HepG2 (cell line): ENCODE results near the gene TAF1C. TPM values are rescaled to one million over a fixed set of nuclear protein-coding genes. Genes with fewer than 3 reads are reported as not detected.

ENCODE experiments used
- ATF1 ChIP-seq: IDR thresholded peaks from 2 replicates; pipeline ENCODE4 v1.6.1; 2016; ENCODE audit warnings: mild to moderate bottlenecking, control low read depth
- GATAD2A ChIP-seq: IDR thresholded peaks from 2 replicates; pipeline ENCODE4 v1.6.1; 2016
- NR2C2 ChIP-seq: sonication (generic); formaldehyde crosslinking; IDR thresholded peaks from 2 replicates; pipeline ENCODE4 v1.4.0; 2020; ENCODE audit warnings: missing genetic modification reagents, mild to moderate bottlenecking, moderate library complexity, borderline replicate concordance
- RARA ChIP-seq: IDR thresholded peaks from 2 replicates; pipeline ENCODE4 v1.6.1; 2016; ENCODE audit warnings: missing genetic modification reagents, missing compliant biosample characterization
- RARG ChIP-seq: sonication (generic); formaldehyde crosslinking; IDR thresholded peaks from 2 replicates; pipeline ENCODE4 v1.4.0; 2020; ENCODE audit warnings: low read depth, mild to moderate bottlenecking, missing genetic modification reagents
- SMARCC2 ChIP-seq: fragments of 450-650 bp; IDR thresholded peaks from 2 replicates; pipeline ENCODE4 v1.6.1; 2017; ENCODE audit warnings: antibody characterized with exemption, mild to moderate bottlenecking
- TBX3 ChIP-seq: fragments of 450-650 bp; IDR thresholded peaks from 2 replicates; pipeline ENCODE4 v1.6.1; 2017; ENCODE audit warnings: antibody characterized with exemption, mild to moderate bottlenecking, inconsistent platforms, borderline replicate concordance
- ZBTB38 ChIP-seq: sonication (generic); formaldehyde crosslinking; IDR thresholded peaks from 2 replicates; pipeline ENCODE4 v1.5.1; 2020; ENCODE audit warnings: mild to moderate bottlenecking, missing genetic modification reagents
- ZKSCAN5 ChIP-seq: sonication (generic); formaldehyde crosslinking; IDR thresholded peaks from 2 replicates; pipeline ENCODE4 v1.5.1; 2020; ENCODE audit warnings: mild to moderate bottlenecking, missing genetic modification reagents
- ZNF331 ChIP-seq: sonication (generic); formaldehyde crosslinking; IDR thresholded peaks from 2 replicates; pipeline ENCODE4 v1.4.0; 2020; ENCODE audit warnings: missing genetic modification reagents
- ZNF557 ChIP-seq: sonication (generic); formaldehyde crosslinking; IDR thresholded peaks from 2 replicates; pipeline ENCODE4 v1.4.0; 2020; ENCODE audit warnings: missing genetic modification reagents
- ZNF607 ChIP-seq: sonication (generic); formaldehyde crosslinking; IDR thresholded peaks from 2 replicates; pipeline ENCODE4 v1.5.1; 2020; ENCODE audit warnings: missing genetic modification reagents, mild to moderate bottlenecking, borderline replicate concordance
- ZNF629 ChIP-seq: sonication (generic); formaldehyde crosslinking; conservative IDR thresholded peaks from 2 replicates; pipeline ENCODE4 v1.5.0; 2020; ENCODE audit warnings: missing genetic modification reagents
- polyA plus RNA-seq, 8 experiments: library from polyadenylated mRNA; depleted of rRNA in 3 of 8; stranded (reverse) in 7 of 8; unstranded in 1 of 8; fragments of >200 nt; fragmentation: Illumina TruSeq in 4 of 8; extraction: Trizol in 4 of 8; gene quantifications; 2 replicates each; pipeline versions ENCODE4 v1.2.1 to v1.2.3, GENCODE V29; 2011 to 2016; ENCODE audit warnings: low read depth in 4 of 8, missing spikeins in 1 of 8, mixed read lengths in 1 of 8; ENCODE audit not compliant: insufficient read depth in 1 of 8
- total RNA-seq, 5 experiments: library from RNA; depleted of rRNA; stranded (reverse); fragments of >200 nt; fragmentation: Illumina TruSeq; extraction: Trizol; gene quantifications; 2 replicates each; pipeline ENCODE4 v1.2.3, GENCODE V29; 2016; ENCODE audit warnings: low read depth in 1 of 5
- TF ChIP-seq, protein P1 (sequence below): sonication (generic); formaldehyde crosslinking; IDR thresholded peaks from 2 replicates; pipeline ENCODE4 v1.5.1; 2020; ENCODE audit warnings: mild to moderate bottlenecking, missing genetic modification reagents, moderate library complexity
- TF ChIP-seq, protein P2 (sequence below): sonication (generic); formaldehyde crosslinking; conservative IDR thresholded peaks from 2 replicates; pipeline ENCODE4 v1.8.1; 2023; ENCODE audit warnings: missing genetic modification reagents
- TF ChIP-seq, protein P3 (sequence below): sonication (generic); formaldehyde crosslinking; conservative IDR thresholded peaks from 2 replicates; pipeline ENCODE4 v1.4.0; 2020; ENCODE audit warnings: missing genetic modification reagents
- TF ChIP-seq, protein P4 (sequence below): IDR thresholded peaks from 2 replicates; pipeline ENCODE4 v1.6.1; 2016; ENCODE audit warnings: low read depth, control low read depth
- TF ChIP-seq, protein P5 (sequence below), 2 experiments: sonication (generic) in 1 of 2; formaldehyde crosslinking in 1 of 2; IDR thresholded peaks; 2 replicates each; pipeline versions ENCODE4 v1.4.0 to v1.6.1; 2016 to 2020; ENCODE audit warnings: borderline replicate concordance in 1 of 2, low read depth in 1 of 2, mild to moderate bottlenecking in 1 of 2, missing genetic modification reagents in 1 of 2

TAF1C gene
- total and polyA plus RNA-seq, 2 of the 13 experiments (the other 11 are each of a cell fraction or from before 2014, with no cell fraction given): 15.6 to 20.8 TPM

DNA sequence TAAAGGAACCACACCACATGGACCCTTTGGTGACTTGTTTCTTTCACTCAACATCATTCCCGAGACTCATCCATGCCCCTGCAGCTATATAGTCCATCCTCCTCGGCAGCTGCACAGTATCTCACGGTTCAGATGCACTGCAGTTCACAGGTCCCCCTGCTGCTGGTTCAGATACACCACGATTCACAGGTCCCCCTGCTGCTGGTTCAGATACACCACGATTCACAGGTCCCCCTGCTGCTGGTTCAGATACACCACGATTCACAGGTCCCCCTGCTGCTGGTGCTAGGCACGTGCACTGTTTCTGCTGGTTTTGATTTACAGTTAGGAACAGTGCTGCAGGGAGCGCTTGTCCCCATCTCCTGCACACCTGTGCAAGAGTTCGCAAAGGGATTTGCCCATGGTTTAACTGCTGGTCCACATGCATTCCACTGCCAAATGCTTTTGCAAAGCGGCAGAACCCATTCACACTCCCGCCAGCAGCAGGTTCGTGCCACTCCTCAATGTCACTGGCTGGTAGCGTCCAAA, 45.6 kb downstream of the TAF1C start (continued):
- TF ChIP-seq, protein P1, sequence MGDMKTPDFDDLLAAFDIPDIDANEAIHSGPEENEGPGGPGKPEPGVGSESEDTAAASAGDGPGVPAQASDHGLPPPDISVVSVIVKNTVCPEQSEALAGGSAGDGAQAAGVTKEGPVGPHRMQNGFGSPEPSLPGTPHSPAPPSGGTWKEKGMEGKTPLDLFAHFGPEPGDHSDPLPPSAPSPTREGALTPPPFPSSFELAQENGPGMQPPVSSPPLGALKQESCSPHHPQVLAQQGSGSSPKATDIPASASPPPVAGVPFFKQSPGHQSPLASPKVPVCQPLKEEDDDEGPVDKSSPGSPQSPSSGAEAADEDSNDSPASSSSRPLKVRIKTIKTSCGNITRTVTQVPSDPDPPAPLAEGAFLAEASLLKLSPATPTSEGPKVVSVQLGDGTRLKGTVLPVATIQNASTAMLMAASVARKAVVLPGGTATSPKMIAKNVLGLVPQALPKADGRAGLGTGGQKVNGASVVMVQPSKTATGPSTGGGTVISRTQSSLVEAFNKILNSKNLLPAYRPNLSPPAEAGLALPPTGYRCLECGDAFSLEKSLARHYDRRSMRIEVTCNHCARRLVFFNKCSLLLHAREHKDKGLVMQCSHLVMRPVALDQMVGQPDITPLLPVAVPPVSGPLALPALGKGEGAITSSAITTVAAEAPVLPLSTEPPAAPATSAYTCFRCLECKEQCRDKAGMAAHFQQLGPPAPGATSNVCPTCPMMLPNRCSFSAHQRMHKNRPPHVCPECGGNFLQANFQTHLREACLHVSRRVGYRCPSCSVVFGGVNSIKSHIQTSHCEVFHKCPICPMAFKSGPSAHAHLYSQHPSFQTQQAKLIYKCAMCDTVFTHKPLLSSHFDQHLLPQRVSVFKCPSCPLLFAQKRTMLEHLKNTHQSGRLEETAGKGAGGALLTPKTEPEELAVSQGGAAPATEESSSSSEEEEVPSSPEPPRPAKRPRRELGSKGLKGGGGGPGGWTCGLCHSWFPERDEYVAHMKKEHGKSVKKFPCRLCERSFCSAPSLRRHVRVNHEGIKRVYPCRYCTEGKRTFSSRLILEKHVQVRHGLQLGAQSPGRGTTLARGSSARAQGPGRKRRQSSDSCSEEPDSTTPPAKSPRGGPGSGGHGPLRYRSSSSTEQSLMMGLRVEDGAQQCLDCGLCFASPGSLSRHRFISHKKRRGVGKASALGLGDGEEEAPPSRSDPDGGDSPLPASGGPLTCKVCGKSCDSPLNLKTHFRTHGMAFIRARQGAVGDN (CRISPR knock-in tag): peak; percentile 64
- TF ChIP-seq, protein P2, sequence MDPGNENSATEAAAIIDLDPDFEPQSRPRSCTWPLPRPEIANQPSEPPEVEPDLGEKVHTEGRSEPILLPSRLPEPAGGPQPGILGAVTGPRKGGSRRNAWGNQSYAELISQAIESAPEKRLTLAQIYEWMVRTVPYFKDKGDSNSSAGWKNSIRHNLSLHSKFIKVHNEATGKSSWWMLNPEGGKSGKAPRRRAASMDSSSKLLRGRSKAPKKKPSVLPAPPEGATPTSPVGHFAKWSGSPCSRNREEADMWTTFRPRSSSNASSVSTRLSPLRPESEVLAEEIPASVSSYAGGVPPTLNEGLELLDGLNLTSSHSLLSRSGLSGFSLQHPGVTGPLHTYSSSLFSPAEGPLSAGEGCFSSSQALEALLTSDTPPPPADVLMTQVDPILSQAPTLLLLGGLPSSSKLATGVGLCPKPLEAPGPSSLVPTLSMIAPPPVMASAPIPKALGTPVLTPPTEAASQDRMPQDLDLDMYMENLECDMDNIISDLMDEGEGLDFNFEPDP: no peak
- TF ChIP-seq TBX3 (peak; percentile 18; the same call in 1 of the 2 replicates), ZKSCAN5 (CRISPR knock-in tag) (no peak), RARA (CRISPR knock-in tag) (no peak), ZNF629 (CRISPR knock-in tag) (no peak), ZBTB38 (CRISPR knock-in tag) (peak; percentile 59), NR2C2 (CRISPR knock-in tag) (no peak), GATAD2A (CRISPR knock-in tag) (no peak), ZNF557 (CRISPR knock-in tag) (no peak), ZNF607 (CRISPR knock-in tag) (no peak), ATF1 (CRISPR knock-in tag) (no peak), SMARCC2 (no peak), ZNF331 (CRISPR knock-in tag) (0 out of 2 replicates have a peak, but pooled peaks have one; percentile 38), RARG (CRISPR knock-in tag) (no peak)
- TF ChIP-seq, protein P3, sequence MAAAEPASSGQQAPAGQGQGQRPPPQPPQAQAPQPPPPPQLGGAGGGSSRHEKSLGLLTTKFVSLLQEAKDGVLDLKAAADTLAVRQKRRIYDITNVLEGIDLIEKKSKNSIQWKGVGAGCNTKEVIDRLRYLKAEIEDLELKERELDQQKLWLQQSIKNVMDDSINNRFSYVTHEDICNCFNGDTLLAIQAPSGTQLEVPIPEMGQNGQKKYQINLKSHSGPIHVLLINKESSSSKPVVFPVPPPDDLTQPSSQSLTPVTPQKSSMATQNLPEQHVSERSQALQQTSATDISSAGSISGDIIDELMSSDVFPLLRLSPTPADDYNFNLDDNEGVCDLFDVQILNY (CRISPR knock-in tag): no peak
- TF ChIP-seq, protein P4, sequence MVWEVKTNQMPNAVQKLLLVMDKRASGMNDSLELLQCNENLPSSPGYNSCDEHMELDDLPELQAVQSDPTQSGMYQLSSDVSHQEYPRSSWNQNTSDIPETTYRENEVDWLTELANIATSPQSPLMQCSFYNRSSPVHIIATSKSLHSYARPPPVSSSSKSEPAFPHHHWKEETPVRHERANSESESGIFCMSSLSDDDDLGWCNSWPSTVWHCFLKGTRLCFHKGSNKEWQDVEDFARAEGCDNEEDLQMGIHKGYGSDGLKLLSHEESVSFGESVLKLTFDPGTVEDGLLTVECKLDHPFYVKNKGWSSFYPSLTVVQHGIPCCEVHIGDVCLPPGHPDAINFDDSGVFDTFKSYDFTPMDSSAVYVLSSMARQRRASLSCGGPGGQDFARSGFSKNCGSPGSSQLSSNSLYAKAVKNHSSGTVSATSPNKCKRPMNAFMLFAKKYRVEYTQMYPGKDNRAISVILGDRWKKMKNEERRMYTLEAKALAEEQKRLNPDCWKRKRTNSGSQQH (CRISPR knock-in tag): no peak
- TF ChIP-seq, protein P5, sequence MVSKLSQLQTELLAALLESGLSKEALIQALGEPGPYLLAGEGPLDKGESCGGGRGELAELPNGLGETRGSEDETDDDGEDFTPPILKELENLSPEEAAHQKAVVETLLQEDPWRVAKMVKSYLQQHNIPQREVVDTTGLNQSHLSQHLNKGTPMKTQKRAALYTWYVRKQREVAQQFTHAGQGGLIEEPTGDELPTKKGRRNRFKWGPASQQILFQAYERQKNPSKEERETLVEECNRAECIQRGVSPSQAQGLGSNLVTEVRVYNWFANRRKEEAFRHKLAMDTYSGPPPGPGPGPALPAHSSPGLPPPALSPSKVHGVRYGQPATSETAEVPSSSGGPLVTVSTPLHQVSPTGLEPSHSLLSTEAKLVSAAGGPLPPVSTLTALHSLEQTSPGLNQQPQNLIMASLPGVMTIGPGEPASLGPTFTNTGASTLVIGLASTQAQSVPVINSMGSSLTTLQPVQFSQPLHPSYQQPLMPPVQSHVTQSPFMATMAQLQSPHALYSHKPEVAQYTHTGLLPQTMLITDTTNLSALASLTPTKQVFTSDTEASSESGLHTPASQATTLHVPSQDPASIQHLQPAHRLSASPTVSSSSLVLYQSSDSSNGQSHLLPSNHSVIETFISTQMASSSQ (IDR thresholded peaks at IDR 0.05; ENCODE audit: low read depth): no peak
- TF ChIP-seq, protein P5 (CRISPR knock-in tag; IDR thresholded peaks at IDR 0.05; ENCODE audit: borderline replicate concordance): peak; percentile 44; the same call in 1 of the 2 replicates
